ENCODE results near the gene TPBGL. TPM values are rescaled to one million over a fixed set of nuclear protein-coding genes. Genes with fewer than 3 reads are reported as not detected.

Gene TPBGL
- polyA plus RNA-seq, 3 donors: not detected

DNA sequence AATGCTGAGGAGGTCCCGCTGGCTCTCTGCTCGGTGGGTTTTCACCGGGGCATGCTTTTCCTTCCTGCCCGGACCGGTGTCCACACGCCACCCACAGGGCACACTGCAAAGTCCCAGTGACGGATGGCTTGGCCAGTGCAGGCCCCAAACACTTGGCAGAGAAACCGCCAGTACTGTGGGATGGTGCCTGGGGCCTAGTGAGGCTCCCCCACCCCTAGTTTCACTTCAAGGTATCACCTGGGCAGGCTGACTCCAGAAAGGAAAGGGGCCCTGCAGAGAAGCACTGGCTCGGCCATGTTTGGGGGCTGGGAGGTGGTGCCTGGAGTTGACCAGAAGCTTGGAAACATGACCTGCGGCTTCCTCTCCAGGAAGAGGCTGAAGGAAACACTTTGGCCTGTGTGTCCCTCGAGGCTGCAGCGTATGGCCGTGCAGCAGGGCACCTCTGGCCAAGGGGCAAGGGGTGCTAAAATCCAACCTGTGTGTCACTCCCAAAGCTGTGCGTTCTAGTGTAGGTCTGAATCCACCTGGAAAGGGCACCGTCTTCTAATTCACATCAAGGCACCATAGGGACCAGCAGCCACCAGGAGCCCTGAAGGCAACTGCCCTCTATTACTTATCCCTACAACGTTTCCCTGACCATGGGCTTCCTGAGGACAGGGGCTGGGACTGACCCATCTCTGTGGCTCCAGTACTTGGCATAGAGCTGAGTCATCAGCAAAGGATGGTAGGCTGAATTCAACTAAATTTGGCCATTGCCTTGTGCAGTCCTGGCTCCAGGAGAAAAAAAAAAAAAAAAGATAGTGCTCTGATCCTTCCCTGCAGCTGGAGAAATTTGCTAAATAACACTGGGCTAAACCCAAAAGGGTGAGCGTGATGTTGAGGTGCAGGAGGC, 22.6 kb downstream of the TPBGL start:
- Histone ChIP-seq H3K9ac (ENCODE audit: insufficient read depth, low read length, poor library complexity, severe bottlenecking) (no peak overlapping the region), H3K27me3 (ENCODE audit: control insufficient read depth in 2 of 2, insufficient read depth in 2 of 2, low read length in 2 of 2) (no peaks in the 10 kb centered on the region), H2AFZ (ENCODE audit: insufficient read depth, low read depth, low read length, poor library complexity, severe bottlenecking) (no peak overlapping the region), H3K27ac (ENCODE audit: low read depth in 1 of 2, low read length in 2 of 2) (peak overlapping the region; percentile 73 to 77), H3K4me1 (ENCODE audit: control insufficient read depth in 1 of 2, insufficient read depth in 2 of 2, low read length in 2 of 2) (peaks cover 75% of the 10 kb centered on the region in 2 donors), H3K79me2 (ENCODE audit: insufficient read depth, low read length) (no peaks in the 10 kb centered on the region), H3K4me3 (replicated peaks in 1 of 3; ENCODE audit: low read depth in 2 of 3, low read length in 3 of 3) (no peak overlapping the region), H3K36me3 (replicated peaks in 1 of 2; ENCODE audit: control insufficient read depth in 1 of 2, insufficient read depth in 2 of 2, low read length in 2 of 2) (peaks cover 16 to 26% of the 10 kb centered on the region in 2 donors), H3K4me2 (replicated peaks; ENCODE audit: extremely low read depth, low read length, poor library complexity, severe bottlenecking) (no peak overlapping the region), H4K20me1 (ENCODE audit: insufficient read depth, low read length) (peaks cover 84% of the 10 kb centered on the region), H3K9me3 (replicated peaks in 1 of 2; ENCODE audit: control insufficient read depth in 1 of 2, insufficient read depth in 1 of 2, low read length in 2 of 2) (no peaks in the 10 kb centered on the region)
- Mint-ChIP-seq H3K27ac (peak overlapping the region; percentile 72 to 91 (median 79)), H3K4me1 (peaks cover 80% of the 10 kb centered on the region), H3K36me3 (peaks cover 22 to 38% of the 10 kb centered on the region in 2 donors), H3K9me3 (no peaks in the 10 kb centered on the region), H3K27me3 (ENCODE audit: low read depth in 3 of 3) (peaks cover 1 to 9% (median 7%) of the 10 kb centered on the region in 3 donors), H3K4me3 (no peak overlapping the region)
- no peak for TF ChIP-seq CTCF (IDR thresholded peaks at IDR 0.05)
- WGBS (ENCODE audit: insufficient coverage): 74% methylated on average over 7 of the region's 17 CpGs
- intact Hi-C loops (cut with micrococcal nuclease): no loop called here
- DNase-seq: peak in 2 of 3 donors; percentile 26 to 37

DNA sequence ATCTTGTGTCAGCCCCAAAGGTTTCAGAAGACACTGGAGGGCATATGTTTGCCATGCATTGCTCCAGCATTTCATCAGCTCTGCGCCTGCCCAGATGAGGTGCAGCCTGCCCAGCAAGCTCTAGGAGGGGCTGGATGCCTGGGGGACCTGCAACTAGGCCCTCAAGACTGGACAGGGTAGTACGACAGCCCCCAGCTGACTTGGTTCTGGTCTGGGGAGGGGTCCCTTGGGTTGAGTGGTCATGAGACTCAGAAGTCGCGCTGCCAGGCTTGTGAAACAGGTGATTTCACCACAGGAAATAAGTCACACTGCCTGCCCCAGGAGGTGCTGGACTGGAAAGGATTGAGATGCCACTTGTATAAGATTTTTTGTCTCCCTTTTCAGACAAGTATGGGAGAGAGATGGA, 23.4 kb downstream of the TPBGL start:
- peak; percentile 68 to 84 (median 82) for DNase-seq
- peaks cover 1 to 9% (median 3%) of the 10 kb centered on the region in 3 donors for H3K27me3 Mint-ChIP-seq (ENCODE audit: low read depth in 3 of 3)
- 50% methylated on average over 1 of the region's 4 CpGs for WGBS (ENCODE audit: insufficient coverage)
- intact Hi-C loops (cut with micrococcal nuclease): no loop called here
- peak overlapping the region; percentile 9 to 46 for H3K4me3 Mint-ChIP-seq
- peaks cover 21 to 34% of the 10 kb centered on the region in 2 donors for H3K36me3 ChIP-seq (replicated peaks in 1 of 2; ENCODE audit: control insufficient read depth in 1 of 2, insufficient read depth in 2 of 2, low read length in 2 of 2)
- peak overlapping the region; percentile 72 to 91 (median 85) for H3K27ac Mint-ChIP-seq
- no peaks in the 10 kb centered on the region for H3K79me2 ChIP-seq (ENCODE audit: insufficient read depth, low read length)
- H2AFZ ChIP-seq (ENCODE audit: insufficient read depth, low read depth, low read length, poor library complexity, severe bottlenecking): no peak overlapping the region
- H3K4me3 ChIP-seq (replicated peaks in 1 of 3; ENCODE audit: low read depth in 2 of 3, low read length in 3 of 3): peak overlapping the region in 1 of 3 experiments; percentile 26
- H3K4me1 Mint-ChIP-seq: peaks cover 81% of the 10 kb centered on the region
- peaks cover 75% of the 10 kb centered on the region in 2 donors for H3K4me1 ChIP-seq (ENCODE audit: control insufficient read depth in 1 of 2, insufficient read depth in 2 of 2, low read length in 2 of 2)
- H3K4me2 ChIP-seq (replicated peaks; ENCODE audit: extremely low read depth, low read length, poor library complexity, severe bottlenecking): peak overlapping the region; percentile 44
- H3K9ac ChIP-seq (ENCODE audit: insufficient read depth, low read length, poor library complexity, severe bottlenecking): no peak overlapping the region
- peak overlapping the region; percentile 73 to 77 for H3K27ac ChIP-seq (ENCODE audit: low read depth in 1 of 2, low read length in 2 of 2)
- no peaks in the 10 kb centered on the region for H3K27me3 ChIP-seq (ENCODE audit: control insufficient read depth in 2 of 2, insufficient read depth in 2 of 2, low read length in 2 of 2)
- H3K36me3 Mint-ChIP-seq: peaks cover 27 to 45% of the 10 kb centered on the region in 2 donors
- H3K9me3 ChIP-seq (replicated peaks in 1 of 2; ENCODE audit: control insufficient read depth in 1 of 2, insufficient read depth in 1 of 2, low read length in 2 of 2): no peaks in the 10 kb centered on the region
- no peaks in the 10 kb centered on the region for H3K9me3 Mint-ChIP-seq
- H4K20me1 ChIP-seq (ENCODE audit: insufficient read depth, low read length): peaks cover 92% of the 10 kb centered on the region
- no peak for TF ChIP-seq CTCF (IDR thresholded peaks at IDR 0.05)

All from CD14-positive monocyte (primary cell).